Stimulated activated CD4-positive, alpha-beta T cell treated with anti-CD3 and anti-CD28 coated beads, Interleukin-2, amount 100 ng/mL, for 4 hours (primary cell): ENCODE results near the gene GRXCR2.
"Not testable (repeated sequence)": the region's sequence is repeated elsewhere in the genome, so short reads cannot be mapped to it uniquely, and the experiment has no call there.

ENCODE experiments used
- DNase-seq: peaks from one replicate; pipeline ENCODE4 v3.0.0-alpha.2; 2020; ENCODE audit warnings: low read depth

The GRXCR2 gene

DNA sequence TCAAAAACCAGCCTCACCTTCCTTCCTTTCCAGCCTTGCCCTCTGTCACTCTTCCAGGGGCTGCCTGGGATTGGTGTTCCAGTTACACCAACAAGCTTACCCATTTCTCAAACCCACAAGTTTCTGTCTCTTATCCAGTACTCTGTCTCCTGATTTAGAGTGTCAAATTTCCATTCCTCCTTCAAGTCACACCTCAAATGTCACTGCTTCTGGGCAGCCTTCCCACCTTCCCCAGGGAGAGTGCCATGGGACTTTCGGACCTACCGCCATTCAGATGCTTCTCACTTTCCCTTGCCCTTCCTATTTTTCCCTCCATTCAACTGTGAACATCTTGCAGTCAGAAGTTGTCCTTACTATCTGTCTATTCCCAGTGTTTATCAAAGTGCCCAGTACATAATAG is 2.0 kb upstream of the GRXCR2 start:
- DNase-seq: no peak

DNA sequence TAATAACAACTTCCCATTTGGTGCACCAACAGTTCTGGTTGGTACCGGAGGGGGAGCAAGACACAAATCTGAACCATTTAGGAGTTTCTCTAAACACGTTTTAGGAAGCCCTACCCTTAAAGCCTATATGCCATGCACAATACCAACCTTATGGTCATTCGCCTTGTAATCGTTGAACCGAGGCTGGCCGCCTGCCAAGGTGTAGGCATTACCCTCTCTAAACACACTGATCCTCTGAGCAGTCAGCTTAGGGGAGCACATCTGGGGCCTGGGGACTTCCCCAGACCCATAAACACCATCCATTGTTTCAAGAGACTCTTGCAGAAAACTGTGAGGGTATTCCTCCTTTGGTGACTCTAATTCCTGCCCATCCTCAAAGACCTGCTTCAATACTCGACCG is 328 bp downstream of the GRXCR2 start:
- DNase-seq: no peak

DNA sequence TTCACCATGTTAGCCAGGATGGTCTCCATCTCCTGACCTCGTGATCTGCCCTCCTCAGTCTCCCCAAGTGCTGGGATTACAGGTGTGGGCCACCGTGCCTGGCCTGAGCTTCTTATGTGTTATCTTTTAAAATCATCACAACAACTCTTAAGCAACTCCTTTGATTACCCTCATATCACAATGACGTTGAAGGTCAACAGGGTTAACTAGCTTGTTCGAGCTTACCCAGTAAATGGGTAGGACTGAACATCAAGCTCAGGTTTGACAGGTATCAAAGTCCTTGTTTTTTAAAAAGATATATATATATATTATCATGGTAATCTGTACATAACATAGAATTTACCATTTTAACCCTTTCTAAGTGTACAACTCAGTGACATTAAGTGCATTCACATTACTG is 3.1 kb downstream of the GRXCR2 start:
- no peak for DNase-seq

DNA sequence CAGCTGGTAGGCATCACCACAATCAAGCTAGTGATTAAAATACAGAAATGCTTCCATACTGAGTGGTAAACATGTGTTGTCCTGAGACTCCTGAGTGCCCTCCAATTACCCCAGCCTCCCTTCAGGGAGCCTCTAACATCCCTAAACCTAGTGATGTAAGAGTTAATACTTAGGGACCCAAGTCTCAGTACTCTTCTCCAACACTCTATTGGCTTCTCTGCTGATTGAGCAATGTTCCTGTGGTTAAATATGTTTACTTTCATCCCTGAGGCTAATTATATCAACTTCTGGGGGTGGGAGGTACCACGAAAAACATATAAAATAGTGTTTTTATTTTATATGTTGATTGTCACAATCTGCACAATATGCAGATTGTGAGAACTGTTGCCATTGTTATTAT is 5.0 kb downstream of the GRXCR2 start:
- DNase-seq: no peak

DNA sequence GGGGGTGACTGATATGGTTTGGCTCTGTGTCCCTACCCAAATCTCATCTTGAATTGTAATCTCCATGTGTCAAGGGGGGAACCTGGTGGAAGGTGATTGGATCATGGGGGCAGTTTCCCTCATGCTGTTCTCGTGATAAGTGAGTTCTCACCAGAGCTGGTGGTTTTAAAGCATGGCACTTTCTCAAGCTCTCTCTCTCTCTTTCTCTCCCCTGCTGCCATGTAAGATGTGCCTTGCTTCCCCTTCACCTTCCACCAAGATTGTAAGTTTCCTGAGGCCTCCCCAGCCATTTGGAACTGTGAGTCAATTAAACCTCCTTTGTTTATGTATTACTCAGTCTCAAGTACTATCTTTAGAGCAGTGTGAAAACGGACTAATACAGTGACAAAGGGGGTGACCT is 8.4 kb downstream of the GRXCR2 start:
- DNase-seq: not testable (repeated sequence)

DNA sequence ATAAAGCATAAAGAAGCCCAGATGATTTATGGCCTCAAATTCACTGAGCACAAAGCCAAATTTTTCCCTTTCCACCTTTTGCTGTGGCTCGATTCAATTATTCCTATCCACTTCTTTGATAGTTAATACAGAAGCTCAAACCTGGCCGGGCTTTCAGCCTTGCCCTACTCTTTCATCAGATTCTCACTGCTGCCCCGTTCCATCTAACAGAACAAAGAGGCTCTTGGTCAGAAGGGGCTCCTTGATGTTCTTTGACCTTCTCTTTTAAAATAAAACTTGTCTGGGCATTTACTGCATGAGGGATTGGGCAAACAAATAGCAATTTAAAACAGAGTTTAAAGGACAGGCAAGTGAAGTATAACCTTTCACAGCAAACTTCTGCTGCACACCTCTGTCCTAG is 9.8 kb downstream of the GRXCR2 start:
- DNase-seq: no peak

DNA sequence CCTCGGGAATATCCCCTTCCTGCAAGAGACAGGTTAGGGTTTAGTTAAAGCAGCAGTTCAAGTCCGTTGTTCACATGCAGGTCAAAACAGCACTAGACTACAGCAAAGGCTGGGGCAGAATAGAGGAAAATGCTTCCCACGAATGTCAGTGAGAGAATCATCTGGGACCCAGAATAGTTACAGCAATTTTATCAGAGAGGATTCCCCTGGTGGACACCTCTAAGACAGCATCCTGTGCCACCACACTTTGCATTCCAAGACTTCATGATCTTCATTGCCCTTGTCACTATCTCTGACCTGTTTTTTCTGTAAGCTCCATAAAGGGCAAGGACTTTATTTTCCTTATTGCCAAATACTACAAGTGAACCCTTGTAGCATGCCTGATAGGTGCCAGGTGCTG is 12.9 kb downstream of the GRXCR2 start:
- DNase-seq: no peak

DNA sequence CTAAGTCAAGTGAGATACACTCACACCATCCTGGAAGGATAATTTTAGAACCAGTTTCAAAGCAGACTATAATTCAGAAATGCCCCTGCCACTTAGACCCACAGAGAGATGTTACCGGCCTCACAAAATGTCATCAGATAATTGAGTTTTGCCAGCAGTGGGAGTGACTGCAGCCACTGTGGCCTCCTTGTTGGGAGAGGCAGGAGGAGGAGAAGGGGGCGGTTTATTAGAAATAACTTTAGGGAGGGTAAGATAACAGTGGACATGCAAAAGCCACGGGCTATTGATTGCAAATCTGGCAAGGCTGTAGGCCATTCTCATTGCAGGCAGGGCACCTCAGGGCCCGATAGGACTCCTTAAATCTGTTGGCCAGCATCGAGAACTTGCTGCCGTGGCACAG is 13.4 kb downstream of the GRXCR2 start:
- DNase-seq: no peak

DNA sequence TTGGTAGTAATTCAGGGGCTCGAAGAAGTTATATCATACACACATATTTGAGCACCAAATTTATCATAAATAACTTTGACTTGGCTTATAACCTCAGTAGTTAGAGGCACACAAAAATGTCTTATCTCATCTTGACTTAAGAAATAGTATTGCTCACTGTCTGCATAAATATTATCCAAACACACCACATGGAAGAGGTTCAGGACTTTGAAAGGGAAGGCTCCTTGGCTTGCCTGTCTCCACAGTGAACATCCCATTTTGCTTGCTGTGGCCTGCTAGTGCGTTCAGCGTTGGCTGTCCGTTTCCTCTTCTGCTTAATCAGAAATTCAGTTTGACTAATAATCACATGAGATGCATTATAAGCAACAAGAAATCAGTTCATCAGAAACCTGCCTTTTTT is 13.9 kb downstream of the GRXCR2 start:
- no peak for DNase-seq

DNA sequence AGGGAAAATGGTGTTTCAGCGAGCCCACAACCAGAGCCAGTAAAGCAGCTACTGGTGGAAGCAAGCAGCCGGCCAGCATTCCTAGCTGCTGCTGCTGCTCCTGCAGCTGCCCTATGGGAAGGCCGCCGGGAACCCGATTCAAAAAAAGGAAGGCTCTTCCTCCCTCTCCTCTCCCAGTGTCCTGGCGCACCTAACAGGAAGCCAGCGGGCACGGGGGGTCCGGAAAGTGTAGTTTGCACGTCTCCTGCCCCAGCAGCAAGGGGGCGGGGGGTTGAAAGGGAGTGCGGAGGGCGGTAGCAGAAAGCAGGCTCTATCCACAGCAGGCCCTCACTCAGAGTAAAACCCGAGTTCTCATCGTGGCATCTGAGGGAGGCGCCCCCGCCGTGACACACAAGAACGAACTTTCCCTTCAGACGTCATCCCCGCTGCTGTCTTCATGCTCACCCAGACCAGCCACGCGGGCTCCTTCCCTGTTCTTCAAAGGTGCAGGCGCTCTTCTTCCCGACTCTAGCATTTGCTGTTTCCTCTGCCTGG is 16.5 kb downstream of the GRXCR2 start:
- DNase-seq: no peak

DNA sequence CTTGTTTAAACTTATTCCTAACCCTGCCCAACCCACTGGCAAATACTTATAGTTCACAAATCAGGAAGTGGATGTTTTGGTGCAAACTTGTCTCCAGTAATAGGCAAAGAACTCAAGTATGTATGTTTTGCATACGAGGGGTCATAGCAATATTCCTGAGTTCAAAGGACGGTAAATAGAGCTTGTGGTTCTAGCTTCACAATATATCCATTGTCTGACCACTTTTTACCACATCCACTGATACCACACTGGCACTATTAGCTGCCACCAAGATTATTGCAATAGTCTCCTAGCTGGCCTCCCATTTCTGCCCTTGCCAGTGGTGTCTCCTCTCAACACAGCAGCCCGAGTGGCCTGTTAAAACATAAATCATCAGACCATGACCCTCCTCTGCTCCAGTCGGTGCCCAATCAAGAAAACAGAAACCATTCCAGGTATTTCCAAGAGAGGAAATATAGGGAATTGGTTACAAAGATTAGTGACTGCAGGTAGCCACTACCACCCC is 17.0 kb downstream of the GRXCR2 start:
- DNase-seq: no peak

DNA sequence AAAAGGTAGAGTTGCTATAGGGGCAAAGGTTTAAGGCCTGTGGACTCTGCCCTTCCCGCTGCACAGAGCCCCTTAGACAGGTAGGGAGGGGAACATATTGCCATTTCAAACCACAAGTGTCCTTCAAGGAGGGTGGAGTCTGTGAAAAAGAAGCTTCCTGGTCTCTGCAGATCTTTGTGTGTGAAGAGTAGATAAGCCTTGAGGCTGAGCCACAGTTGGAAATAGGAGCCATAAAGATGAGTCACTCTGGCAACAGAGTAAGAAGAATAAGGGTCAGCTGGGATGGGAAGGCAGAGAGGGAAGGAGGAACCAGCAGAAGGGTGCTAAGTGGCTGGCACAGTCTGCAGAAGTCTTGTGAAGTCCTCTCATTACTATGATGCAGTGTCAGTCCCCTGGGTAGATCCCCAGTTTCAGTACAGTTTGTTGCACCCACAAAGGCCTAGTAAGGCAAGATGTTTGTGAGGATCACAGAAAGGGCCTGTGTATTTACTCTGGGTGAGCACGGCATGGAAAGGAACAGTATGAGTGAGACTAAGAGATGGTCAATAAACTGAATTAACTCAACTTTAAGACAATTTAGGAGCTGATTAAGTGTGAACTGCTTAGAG is 18.1 kb downstream of the GRXCR2 start:
- DNase-seq: no peak

DNA sequence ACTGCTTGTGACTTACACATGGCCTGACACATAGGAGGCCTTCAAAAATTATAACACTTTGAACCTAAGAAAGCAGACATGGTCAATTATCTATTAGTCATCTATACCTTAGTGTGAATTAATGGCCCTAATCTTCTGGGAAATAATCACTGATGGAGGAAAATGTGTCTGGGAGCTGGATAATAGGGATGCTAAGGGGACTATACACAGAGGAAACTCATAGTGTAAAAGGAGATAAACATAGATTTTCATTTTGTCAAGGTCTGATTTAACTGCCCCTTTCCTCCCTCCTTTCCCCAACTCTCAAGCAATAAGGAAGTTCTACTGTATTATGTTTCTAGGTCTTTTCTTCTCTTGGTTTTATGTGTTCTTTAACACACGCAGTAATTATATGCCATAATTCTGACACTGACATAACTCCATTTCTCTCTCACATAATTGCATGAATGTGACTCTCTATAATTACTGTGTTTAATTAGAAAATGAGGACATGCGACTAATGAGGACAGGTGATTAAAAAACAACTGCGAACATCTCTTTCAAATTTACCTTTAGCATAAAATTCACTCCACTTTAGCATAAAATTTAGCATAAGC is 18.9 kb downstream of the GRXCR2 start:
- DNase-seq: no peak

DNA sequence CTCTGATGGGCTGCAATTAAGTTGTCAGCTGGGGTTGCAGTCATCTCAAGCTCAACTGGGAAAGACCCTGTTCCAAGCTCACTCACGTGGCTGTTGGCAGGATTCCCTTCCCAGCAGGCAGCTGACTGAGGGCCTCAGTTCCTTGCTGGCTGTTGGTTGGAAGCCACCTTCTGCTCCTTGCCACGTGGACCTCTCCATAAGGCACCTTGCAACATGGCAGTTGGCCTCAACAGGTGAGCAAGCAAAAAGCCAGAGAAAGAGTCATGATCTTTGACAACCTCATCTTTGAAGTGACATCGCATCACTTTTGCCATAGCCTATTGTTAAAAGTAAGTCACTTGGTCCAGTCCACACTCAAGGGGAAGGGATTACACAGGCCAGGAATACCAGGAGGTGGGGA is 19.8 kb downstream of the GRXCR2 start:
- DNase-seq: no peak

DNA sequence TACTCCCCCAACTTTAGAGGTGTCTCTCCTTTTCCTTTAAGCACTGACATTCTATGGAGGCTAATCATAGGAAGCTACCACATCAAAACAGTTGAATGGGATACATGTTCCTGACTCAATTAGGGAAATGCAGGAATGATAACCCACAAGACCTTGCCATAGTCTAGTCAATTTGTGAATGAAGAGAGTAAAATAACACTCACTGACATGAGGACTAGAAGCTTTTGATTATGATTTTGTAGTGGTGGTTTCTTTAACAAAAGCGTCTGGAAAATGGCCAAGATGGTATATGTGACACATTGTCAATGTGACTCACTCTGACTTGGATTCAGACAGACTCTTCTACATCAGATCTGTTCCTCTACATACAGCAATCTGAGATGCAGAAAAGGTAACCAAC is 24.0 kb downstream of the GRXCR2 start:
- DNase-seq: no peak

DNA sequence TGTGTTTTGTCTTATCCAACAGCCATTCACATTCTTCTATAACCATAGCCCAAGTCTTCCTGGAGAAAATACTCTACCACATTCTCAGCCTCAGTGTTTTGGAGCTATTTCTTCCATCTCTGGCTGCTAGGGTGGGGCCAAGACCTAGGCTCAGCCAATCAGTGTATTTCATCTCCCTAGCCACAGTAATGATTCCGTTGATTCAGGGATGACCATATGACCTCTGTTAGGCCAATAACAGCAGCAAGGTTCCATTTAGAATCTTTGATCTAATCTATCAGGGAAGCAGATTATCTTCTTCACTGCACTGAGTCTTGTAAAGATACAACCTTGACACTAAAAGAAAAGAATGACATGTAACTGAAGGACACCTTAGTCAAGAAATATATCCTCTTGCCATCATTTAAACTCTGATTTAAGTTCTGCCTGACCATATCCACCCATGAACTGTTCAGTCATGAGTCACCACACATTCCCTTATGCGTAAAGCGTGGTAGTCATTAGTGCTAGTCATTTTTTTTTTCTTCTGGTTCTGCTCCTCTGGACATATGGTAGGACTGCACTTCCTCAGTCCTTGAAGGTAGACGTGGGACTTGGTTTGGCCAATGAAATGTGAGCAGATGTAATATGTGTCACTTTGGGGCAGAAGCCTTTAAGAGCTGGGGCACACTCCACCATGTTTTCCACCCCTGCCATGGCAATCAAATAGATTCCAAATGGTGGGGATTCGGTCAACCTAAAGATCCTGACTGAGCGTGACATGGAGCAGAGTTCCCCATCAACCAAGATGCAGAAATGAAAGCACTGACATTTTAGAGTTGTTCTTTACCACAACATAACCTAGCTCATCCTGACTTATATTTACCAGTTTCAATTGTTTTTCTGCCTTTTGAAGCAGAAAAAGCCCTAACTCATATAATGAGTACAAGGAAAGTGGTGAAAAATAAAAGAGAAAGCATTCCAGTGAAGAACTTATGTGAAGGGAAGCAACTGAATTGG is 25.0 kb downstream of the GRXCR2 start:
- DNase-seq: no peak

DNA sequence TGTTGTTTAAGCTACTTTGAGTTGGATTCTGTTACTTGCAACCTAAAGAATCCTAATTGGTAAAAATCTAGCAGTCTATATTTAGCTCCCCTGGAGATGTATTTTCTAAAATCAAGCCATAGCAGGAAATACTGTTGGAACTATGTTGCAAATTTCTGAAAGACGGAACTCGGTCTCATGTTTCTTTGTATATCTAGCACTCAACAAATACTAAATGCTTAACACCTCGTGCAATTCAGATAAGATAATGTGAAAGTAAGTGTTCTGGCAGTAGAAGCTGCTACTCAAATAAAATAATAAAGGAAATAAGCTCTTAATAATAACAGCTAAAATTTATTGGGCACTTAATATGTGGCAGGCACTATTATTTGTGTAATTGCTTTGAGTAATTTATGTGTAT is 26.7 kb downstream of the GRXCR2 start:
- DNase-seq: no peak

DNA sequence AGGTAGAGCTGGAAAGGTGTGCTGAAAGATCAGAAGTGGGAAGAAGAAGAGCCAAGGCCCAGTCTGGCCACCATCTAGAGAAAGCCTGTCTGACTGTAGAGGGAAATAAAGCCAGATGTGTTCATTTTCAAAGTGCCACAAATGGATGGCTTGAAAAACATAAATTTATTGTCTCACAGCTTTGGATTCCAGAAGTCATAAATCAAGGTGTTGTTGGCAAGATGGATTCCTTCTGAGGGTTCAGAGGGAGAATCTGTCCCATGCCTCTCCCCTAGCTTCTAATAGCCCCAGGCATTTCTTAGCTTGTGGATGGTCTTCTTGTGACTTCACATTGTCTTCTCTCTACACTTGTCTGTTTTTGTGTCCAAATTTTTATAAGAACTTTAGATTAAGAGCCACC is 31.5 kb downstream of the GRXCR2 start:
- DNase-seq: no peak

DNA sequence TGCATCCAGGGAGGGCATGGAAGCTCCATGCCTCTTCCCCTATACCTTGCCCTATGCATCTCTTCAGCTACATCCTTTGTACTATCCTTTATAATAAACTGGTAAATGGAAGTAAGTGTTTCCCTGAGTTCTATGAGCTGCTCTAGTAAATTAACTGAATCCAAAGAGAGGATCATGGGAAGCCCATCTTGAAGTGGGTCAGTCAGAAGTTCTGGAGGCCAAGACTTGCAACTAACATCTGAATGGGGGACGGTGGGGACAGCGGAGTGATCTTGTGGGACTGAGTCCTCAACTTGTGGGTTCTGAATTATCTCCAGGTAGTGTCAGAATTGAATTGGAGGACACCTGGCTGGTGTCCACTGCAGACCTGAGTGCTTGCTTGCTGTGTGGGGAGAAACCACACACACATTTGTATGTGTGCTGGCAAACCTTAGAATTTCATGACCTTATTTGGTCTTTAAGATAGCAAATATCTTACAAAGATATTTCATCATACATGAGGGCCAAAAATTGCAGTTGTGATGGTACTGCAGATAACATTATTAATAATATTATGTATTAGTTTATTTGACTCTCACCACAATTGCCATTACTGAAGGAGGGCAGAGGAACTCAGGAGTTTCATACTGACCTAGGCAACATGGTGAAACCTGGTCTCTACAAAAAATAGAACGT is 32.2 kb downstream of the GRXCR2 start:
- DNase-seq: no peak

DNA sequence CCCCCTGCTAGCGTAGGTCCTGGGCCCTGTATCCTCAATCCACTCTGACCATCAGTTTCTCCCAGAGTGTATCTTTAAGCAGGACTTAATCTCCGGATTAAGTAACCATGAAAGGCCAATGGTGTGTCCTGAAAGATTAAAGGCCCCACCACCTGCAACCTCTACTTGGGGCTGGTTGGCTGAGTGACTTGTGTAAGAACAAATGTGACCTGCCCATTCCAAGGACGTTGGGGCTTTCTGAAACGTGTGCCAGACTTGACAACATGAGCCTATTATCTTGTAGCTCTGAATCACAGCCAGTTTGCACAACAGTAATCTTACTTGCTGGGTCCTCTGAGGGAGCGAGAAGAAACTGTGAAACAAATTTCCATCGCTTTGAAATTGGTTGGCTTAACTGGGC is 34.5 kb downstream of the GRXCR2 start:
- DNase-seq: no peak

DNA sequence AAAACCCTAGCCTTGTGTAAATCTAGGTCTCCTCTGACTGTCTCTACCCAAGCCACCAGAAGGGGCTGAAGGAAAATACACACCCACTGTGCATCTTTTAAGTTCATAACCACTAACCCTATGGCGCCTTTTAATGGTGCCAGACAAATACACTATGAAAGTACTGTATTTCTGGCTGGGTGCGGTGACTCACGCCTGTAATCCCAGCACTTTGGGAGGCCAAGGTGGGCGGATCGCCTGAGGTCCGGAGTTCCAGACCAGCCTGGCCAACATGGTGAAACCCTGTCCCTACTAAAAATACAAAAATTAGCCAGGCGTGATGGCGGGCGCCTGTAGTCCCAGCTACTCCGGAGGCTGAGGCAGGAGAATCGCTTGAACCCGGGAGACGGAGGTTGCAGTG is 36.6 kb downstream of the GRXCR2 start:
- DNase-seq: not testable (repeated sequence)

DNA sequence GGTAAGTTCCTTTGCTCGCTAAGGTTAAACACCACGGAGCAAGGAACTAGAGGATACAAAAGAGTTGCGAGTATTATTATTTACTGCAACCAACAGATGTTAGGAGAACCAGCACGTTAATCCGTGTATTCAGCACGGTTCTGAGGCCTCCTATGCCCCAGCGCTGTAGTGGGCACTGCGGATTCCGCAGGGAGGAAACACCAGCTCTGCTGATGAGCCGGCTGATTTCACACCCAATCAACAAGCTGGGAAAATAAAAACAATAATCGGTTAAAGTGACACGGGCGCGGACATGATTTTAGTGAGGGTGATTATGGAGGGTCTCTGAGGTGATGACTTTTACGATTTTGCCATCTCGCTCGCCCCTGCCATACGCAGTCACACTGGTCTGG is 37.0 kb downstream of the GRXCR2 start:
- DNase-seq: no peak
